GM12878 (cell line): ENCODE measurements around the gene USP21. TPM values are rescaled to one million over a fixed set of nuclear protein-coding genes. Genes with fewer than 3 reads are reported as not detected.

Experiments used
- ATAC-seq: fragments of 200-7000 bp; cut with Tn5 transposase; 3 replicates; pipeline ENCODE4 v1.9.1; 2020; ENCODE audit warnings: mild to moderate bottlenecking, moderate library complexity
- BruUV-seq: library from RNA; stranded (reverse); fragments of 400-500 nt; replicated peaks from 2 replicates; lab custom pipeline; 2021; lab: Mats Ljungman, UMichigan
- CTCF ChIA-PET: fragments of 300-600 bp; sonication (Branson Sonifier 250); formaldehyde crosslinking; extraction: SDS; loops from one replicate; lab custom pipeline; 2021; ENCODE audit warnings: inconsistent platforms; lab: Yijun Ruan, JAX
- POLR2A ChIA-PET: fragments of 350-600 bp; formaldehyde crosslinking; extraction: SDS; loops from one replicate; lab custom pipeline; 2021; ENCODE audit warnings: inconsistent platforms; lab: Charles Lee
- RAD21 ChIA-PET: fragments of 300-600 bp; sonication (Branson Sonifier 250); formaldehyde crosslinking; loops from one replicate; lab custom pipeline; 2023; ENCODE audit warnings: antibody characterized with exemption; ENCODE audit not compliant: unreplicated experiment; lab: Charles Lee
- SMC1A ChIA-PET: fragments of 300-600 bp; sonication (Branson Sonifier 250); formaldehyde crosslinking; loops from one replicate; lab custom pipeline; 2023; ENCODE audit not compliant: unreplicated experiment, uncharacterized antibody; lab: Charles Lee
- DNase-seq: peaks from one replicate; pipeline ENCODE4 v3.0.0-alpha.2; 2011; ENCODE audit warnings: low read depth, low spot score
- FAIRE-seq: peaks from 3 replicates; lab custom pipeline; 2011; peaks lifted over from hg19 to GRCh38; lab: Jason Lieb, UNC
- H2AFZ ChIP-seq: 2 replicates; pipeline ENCODE4 v1.6.0; 2011; ENCODE audit warnings: low read depth, low read length, control low read depth; ENCODE audit not compliant: control insufficient read depth
- H3K27ac ChIP-seq: 2 replicates; pipeline ENCODE4 v1.5.1; 2011; ENCODE audit warnings: control low read depth; ENCODE audit not compliant: control insufficient read depth, insufficient read depth
- H3K27me3 ChIP-seq, 2 experiments: replicated peaks in 1 of 2; 2 replicates each; pipeline versions ENCODE4 v1.6.0 to v1.6.1; 2011; ENCODE audit warnings: low read length in 1 of 2; ENCODE audit not compliant: control insufficient read depth in 2 of 2, insufficient read depth in 2 of 2
- H3K36me3 ChIP-seq, 2 experiments: 2 replicates each; pipeline ENCODE4 v1.5.1; 2011; ENCODE audit warnings: low read length in 1 of 2; ENCODE audit not compliant: control insufficient read depth in 2 of 2, insufficient read depth in 2 of 2
- H3K4me1 ChIP-seq: 2 replicates; pipeline ENCODE4 v1.6.1; 2011; ENCODE audit warnings: mild to moderate bottlenecking, low read length, moderate library complexity, mixed read lengths; ENCODE audit not compliant: control insufficient read depth, insufficient read depth
- H3K4me2 ChIP-seq: 2 replicates; pipeline ENCODE4 v1.6.0; 2011; ENCODE audit warnings: control low read depth; ENCODE audit not compliant: control insufficient read depth, insufficient read depth
- H3K4me3 ChIP-seq: fragments of 200-600 bp; sonication (generic); 2 replicates; pipeline ENCODE4 v1.5.1; 2016
- H3K79me2 ChIP-seq: 2 replicates; pipeline ENCODE4 v1.6.0; 2011; ENCODE audit warnings: low read length; ENCODE audit not compliant: control insufficient read depth, insufficient read depth
- H3K9ac ChIP-seq: 2 replicates; pipeline ENCODE4 v1.8.0; 2011; ENCODE audit warnings: low read length, control low read depth, mixed read lengths; ENCODE audit not compliant: control insufficient read depth, insufficient read depth
- H3K9me3 ChIP-seq: replicated peaks from 3 replicates; pipeline ENCODE4 v1.5.1; 2011; ENCODE audit warnings: mild to moderate bottlenecking, low read length; ENCODE audit not compliant: control insufficient read depth, insufficient read depth
- H4K20me1 ChIP-seq: 2 replicates; pipeline ENCODE4 v1.6.0; 2011; ENCODE audit not compliant: control insufficient read depth, insufficient read depth
- BHLHE40 ChIP-seq, 2 experiments: fragments of 450-650 bp in 1 of 2; IDR thresholded peaks; 2 replicates each; pipeline ENCODE4 v1.6.1; 2011 to 2017; ENCODE audit warnings: low read depth in 2 of 2, borderline replicate concordance in 1 of 2, improper control_type of control experiment in 1 of 2, low read length in 1 of 2, mild to moderate bottlenecking in 1 of 2
- E2F8 ChIP-seq: fragments of 450-650 bp; IDR thresholded peaks from 2 replicates; pipeline ENCODE4 v1.6.1; 2018; ENCODE audit warnings: mild to moderate bottlenecking, low read depth, moderate library complexity; ENCODE audit not compliant: partially characterized antibody
- ESRRA ChIP-seq: IDR thresholded peaks from 2 replicates; pipeline ENCODE4 v1.6.1; 2012; ENCODE audit warnings: mild to moderate bottlenecking, low read length, improper control_type of control experiment
- NFXL1 ChIP-seq: fragments of 450-650 bp; IDR thresholded peaks from 2 replicates; pipeline ENCODE4 v1.6.1; 2017; ENCODE audit warnings: antibody characterized with exemption, mild to moderate bottlenecking, borderline replicate concordance
- NR2C2 ChIP-seq: IDR thresholded peaks from 2 replicates; pipeline ENCODE4 v1.6.1; 2011; ENCODE audit warnings: borderline replicate concordance, low read depth; ENCODE audit not compliant: control insufficient read depth, insufficient read length
- STAT1 ChIP-seq: fragments of 450-650 bp; conservative IDR thresholded peaks from 2 replicates; pipeline ENCODE4 v1.6.1; 2014; ENCODE audit warnings: antibody characterized with exemption, mild to moderate bottlenecking
- YBX1 ChIP-seq: fragments of 450-650 bp; IDR thresholded peaks from 2 replicates; pipeline ENCODE4 v1.6.1; 2016; ENCODE audit warnings: antibody characterized with exemption
- ZSCAN29 ChIP-seq: fragments of 450-650 bp; IDR thresholded peaks from 2 replicates; pipeline ENCODE4 v1.6.1; 2017; ENCODE audit warnings: mild to moderate bottlenecking, moderate library complexity
- WGBS: methylation state at CpG from one replicate; pipeline ENCODE4 v1.1.6; 2016; ENCODE audit warnings: low lambda C conversion rate; ENCODE audit not compliant: insufficient replicate concordance, insufficient coverage; ENCODE audit errors: missing lambda C conversion rate; 5-methylcytosine and 5-hydroxymethylcytosine counted together
- in situ Hi-C: fragments of 300-500 bp; cut with MboI; formaldehyde crosslinking; loops from 9 replicates; pipeline ENCODE4 v1.14.3; 2018; ENCODE audit warnings: mixed read lengths
- intact Hi-C: fragments of 100-400 bp; cut with micrococcal nuclease; formaldehyde crosslinking; loops from one replicate; pipeline ENCODE4 v1.14.2; 2022; ENCODE audit not compliant: unreplicated experiment
- polyA plus RNA-seq, 11 experiments: library from polyadenylated mRNA; depleted of rRNA in 4 of 11; unstranded in 6 of 11; stranded (reverse) in 5 of 11; fragments of >200 nt; fragmentation: Nextera tagmentation in 4 of 11; fragmentation: Illumina TruSeq in 1 of 11; extraction: Ambion mirVana in 4 of 11; extraction: Trizol in 1 of 11; gene quantifications; 1 replicate in 1 of 11; 2 replicates in 10 of 11; pipeline versions ENCODE4 v1.2.1 to v1.2.3, GENCODE V29; 2011 to 2016; ENCODE audit warnings: inconsistent platforms in 2 of 11, missing spikeins in 2 of 11, low read depth in 1 of 11
- total RNA-seq, 4 experiments: library from RNA; depleted of rRNA in 3 of 4; stranded (reverse); fragments of >200 nt in 3 of 4; fragmentation: Illumina TruSeq in 1 of 4; extraction: Trizol in 1 of 4; gene quantifications; 2 replicates each; pipeline versions ENCODE4 v1.2.1 to v1.2.3, GENCODE V29; 2013 to 2021

The USP21 gene
- total and polyA plus RNA-seq, 10 of the 15 experiments (the other 5 are each of a cell fraction or from before 2014, with no cell fraction given) = 3.2 to 28.6 (median 16.6) TPM

- ATAC-seq (no peak), FAIRE-seq (no peak)
- ChIA-PET POLR2A (interaction anchor here (0.9 to 1.2 kb wide), 2 partner anchors 11 to 357 kb away, joined by 3 read pairs; no protein-coding TSS in a partner anchor), RAD21 (interaction anchor here (1.3 to 2.8 kb wide), 6 partner anchors 21 to 141 kb away, joined by 3 to 15 read pairs (median 4); partner anchors contain the start of genes ARHGAP30, KLHDC9, NIT1 and PFDN2), SMC1A (interaction anchor here (0.7 to 4.4 kb wide), 14 partner anchors 9 to 186 kb away, joined by 3 to 26 read pairs (median 4); partner anchors contain the start of genes ARHGAP30, KLHDC9, NIT1 and PFDN2)
- in situ Hi-C loops = no loop called here
- no TSS peak for BruUV-seq
- H3K36me3 ChIP-seq = no peaks in the 10 kb centered on the region
- H3K9ac ChIP-seq = no peak overlapping the region
- H3K79me2 ChIP-seq = peaks cover 12% of the 10 kb centered on the region
- no peak for TF ChIP-seq STAT1
- no peak for TF ChIP-seq NFXL1
- TF ChIP-seq NR2C2 = no peak
- TF ChIP-seq ZSCAN29 = no peak
- TF ChIP-seq YBX1 = no peak
- no peak for TF ChIP-seq E2F8
- TF ChIP-seq ESRRA = no peak
- TF ChIP-seq BHLHE40 (IDR thresholded peaks at IDR 0.05; ENCODE audit: borderline replicate concordance in 1 of 2, low read depth in 2 of 2, low read length in 1 of 2) = no peak
- TF ChIP-seq, all 136 proteins: peak for 0
- intact Hi-C loops = no loop called here
- Histone ChIP-seq H3K4me3 (no peak overlapping the region), H3K4me1 (no peaks in the 10 kb centered on the region), H2AFZ (no peak overlapping the region), H3K27me3 (no peaks in the 10 kb centered on the region), H3K9me3 (no peaks in the 10 kb centered on the region), H3K4me2 (no peak overlapping the region), H3K27ac (no peak overlapping the region), H4K20me1 (no peaks in the 10 kb centered on the region)
- CTCF ChIA-PET = interaction anchor here (0.7 to 6.2 kb wide), 19 partner anchors 8 to 303 kb away, joined by 3 to 60 read pairs (median 5); partner anchors contain the start of genes ARHGAP30, KLHDC9, NIT1 and PFDN2
- WGBS = 100% methylated on average over 1 of the region's 1 CpG
- no peak for DNase-seq
Measured at GRCh38 chr1:161138431-161138830, 20.9 kb upstream of the USP21 start.
